WTC11 (cell line): Measurements from ENCODE around the gene SDCCAG8. TPM values are rescaled to one million over a fixed set of nuclear protein-coding genes. Genes with fewer than 3 reads are reported as not detected.
A peak's percentile ranks its signal among the peaks of the same experiment; 100 is the strongest.

ENCODE experiments used
- ATAC-seq: fragments of 200-7000 bp; cut with Tn5 transposase; 2 replicates; pipeline ENCODE4 v1.10.0; 2021; ENCODE audit warnings: mild to moderate bottlenecking, moderate library complexity
- CTCF ChIA-PET: fragments of 300-600 bp; sonication (Branson Sonifier 250); formaldehyde crosslinking; loops from one replicate; lab custom pipeline; 2021; ENCODE audit warnings: antibody characterized with exemption; lab: Charles Lee
- POLR2A ChIA-PET: fragments of 350-600 bp; sonication (Branson Sonifier 250); formaldehyde crosslinking; loops from one replicate; lab custom pipeline; 2021; ENCODE audit warnings: antibody characterized with exemption; lab: Charles Lee
- DNase-seq: peaks from one replicate; pipeline ENCODE4 v3.0.0; 2021; ENCODE audit warnings: low spot score
- H3K27ac Mint-ChIP-seq: 2 replicates; pipeline ENCODE4 v1.8.0; 2021; ENCODE audit warnings: mixed read lengths
- H3K27me3 Mint-ChIP-seq: 2 replicates; pipeline ENCODE4 v1.8.0; 2021; ENCODE audit warnings: low read depth, mild to moderate bottlenecking, moderate library complexity, mixed read lengths
- H3K36me3 Mint-ChIP-seq: 2 replicates; pipeline ENCODE4 v1.8.0; 2021; ENCODE audit warnings: mixed read lengths
- H3K4me1 Mint-ChIP-seq: 2 replicates; pipeline ENCODE4 v1.8.0; 2022; ENCODE audit warnings: mixed read lengths
- H3K4me3 Mint-ChIP-seq: 2 replicates; pipeline ENCODE4 v1.8.0; 2021; ENCODE audit warnings: mild to moderate bottlenecking, moderate library complexity, mixed read lengths
- H3K9me3 Mint-ChIP-seq: 2 replicates; pipeline ENCODE4 v1.8.0; 2021; ENCODE audit warnings: mixed read lengths
- E2F1 ChIP-seq: sonication (generic); formaldehyde crosslinking; IDR thresholded peaks from 2 replicates; pipeline ENCODE4 v1.8.0; 2022; ENCODE audit warnings: mild to moderate bottlenecking, missing genetic modification reagents
- HMGXB4 ChIP-seq: sonication (generic); formaldehyde crosslinking; IDR thresholded peaks from 2 replicates; pipeline ENCODE4 v1.8.1; 2023; ENCODE audit warnings: mild to moderate bottlenecking, moderate library complexity, missing genetic modification reagents
- MXD4 ChIP-seq: fragments of 250-450 bp; sonication (Bioruptor Pico); IDR thresholded peaks from 2 replicates; pipeline ENCODE4 v1.8.0; 2021; ENCODE audit warnings: mild to moderate bottlenecking, moderate library complexity, borderline replicate concordance
- MYBL2 ChIP-seq: sonication (generic); formaldehyde crosslinking; IDR thresholded peaks from 2 replicates; pipeline ENCODE4 v1.8.1; 2023; ENCODE audit warnings: mild to moderate bottlenecking, moderate library complexity, missing genetic modification reagents
- NFYB ChIP-seq: sonication (generic); formaldehyde crosslinking; conservative IDR thresholded peaks from 2 replicates; pipeline ENCODE4 v1.8.0; 2022; ENCODE audit warnings: low read depth, missing genetic modification reagents
- NR2C2 ChIP-seq: sonication (generic); formaldehyde crosslinking; IDR thresholded peaks from 2 replicates; pipeline ENCODE4 v1.8.0; 2022; ENCODE audit warnings: mild to moderate bottlenecking, missing genetic modification reagents
- OVOL2 ChIP-seq: fragments of 250-450 bp; sonication (Bioruptor Pico); IDR thresholded peaks from 2 replicates; pipeline ENCODE4 v1.9.0; 2021; ENCODE audit warnings: mild to moderate bottlenecking, borderline replicate concordance
- PREB ChIP-seq: sonication (generic); formaldehyde crosslinking; IDR thresholded peaks from 2 replicates; pipeline ENCODE4 v1.8.1; 2022; ENCODE audit warnings: mild to moderate bottlenecking, missing genetic modification reagents, moderate library complexity, borderline replicate concordance
- SMAD4 ChIP-seq: sonication (generic); formaldehyde crosslinking; IDR thresholded peaks from 2 replicates; pipeline ENCODE4 v1.8.0; 2022; ENCODE audit warnings: mild to moderate bottlenecking, missing genetic modification reagents
- SP1 ChIP-seq: sonication (generic); formaldehyde crosslinking; conservative IDR thresholded peaks from 2 replicates; pipeline ENCODE4 v1.8.1; 2022; ENCODE audit warnings: missing genetic modification reagents
- STAT6 ChIP-seq: sonication (generic); formaldehyde crosslinking; conservative IDR thresholded peaks from 2 replicates; pipeline ENCODE4 v1.8.1; 2023; ENCODE audit warnings: mild to moderate bottlenecking, low read depth, missing genetic modification reagents, moderate library complexity
- TEAD1 ChIP-seq: sonication (generic); formaldehyde crosslinking; IDR thresholded peaks from 2 replicates; pipeline ENCODE4 v1.8.0; 2022; ENCODE audit warnings: mild to moderate bottlenecking, missing genetic modification reagents
- ZNF138 ChIP-seq: sonication (generic); formaldehyde crosslinking; conservative IDR thresholded peaks from 2 replicates; pipeline ENCODE4 v1.8.1; 2022; ENCODE audit warnings: mild to moderate bottlenecking, moderate library complexity, missing genetic modification reagents
- ZNF512 ChIP-seq: sonication (generic); formaldehyde crosslinking; IDR thresholded peaks from 2 replicates; pipeline ENCODE4 v1.8.1; 2022; ENCODE audit warnings: missing genetic modification reagents, borderline replicate concordance
- total RNA-seq: library from RNA; stranded (reverse); gene quantifications from 3 replicates; pipeline ENCODE4 v1.2.3, GENCODE V29; 2021
- TF ChIP-seq, protein P1 (sequence below): fragments of 250-450 bp; sonication (Bioruptor Pico); IDR thresholded peaks from 2 replicates; pipeline ENCODE4 v1.9.0; 2021; ENCODE audit warnings: mild to moderate bottlenecking
- TF ChIP-seq, protein P2 (sequence below): sonication (generic); formaldehyde crosslinking; IDR thresholded peaks from 2 replicates; pipeline ENCODE4 v1.8.0; 2022; ENCODE audit warnings: mild to moderate bottlenecking, missing genetic modification reagents
- TF ChIP-seq, protein P3 (sequence below): sonication (generic); formaldehyde crosslinking; IDR thresholded peaks from 2 replicates; pipeline ENCODE4 v1.8.1; 2023; ENCODE audit warnings: mild to moderate bottlenecking, missing genetic modification reagents

The SDCCAG8 gene
- total RNA-seq, 1 experiment from 2014 or later: 44.3 TPM

DNA sequence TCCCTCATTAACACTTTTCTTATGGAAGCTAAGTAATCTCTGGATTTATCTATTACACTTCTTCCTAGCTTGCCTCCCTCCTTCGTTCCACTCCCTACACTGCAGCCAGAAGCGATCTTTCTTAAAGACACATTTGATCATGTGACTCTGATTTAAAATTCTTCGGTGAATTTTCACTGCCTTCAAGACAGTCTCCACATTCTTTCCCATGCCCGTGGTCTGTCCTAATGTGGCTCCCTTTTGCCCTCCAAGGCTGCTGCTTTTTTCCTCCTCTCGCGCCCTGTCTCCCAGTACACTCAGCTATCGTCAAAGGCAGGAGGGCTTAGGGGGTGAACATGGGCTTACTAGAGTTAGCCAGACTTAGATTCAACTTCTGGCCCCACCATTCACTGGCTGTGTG, 64.4 kb downstream of the SDCCAG8 start:
- CTCF ChIA-PET: no interaction called here
- Mint-ChIP-seq H3K27ac (peak overlapping the region; percentile 2; the same call in 1 of the 2 replicates), H3K4me3 (no peak overlapping the region), H3K4me1 (peaks cover 24% of the 10 kb centered on the region), H3K9me3 (peaks cover 5% of the 10 kb centered on the region), H3K36me3 (peaks cover 5% of the 10 kb centered on the region), H3K27me3 (no peaks in the 10 kb centered on the region)
- POLR2A ChIA-PET: no interaction called here
- TF ChIP-seq PREB (no peak), E2F1 (CRISPR knock-in tag) (no peak), NR2C2 (CRISPR knock-in tag) (no peak), TEAD1 (CRISPR knock-in tag) (no peak), MYBL2 (CRISPR knock-in tag) (no peak), SP1 (CRISPR knock-in tag) (no peak), OVOL2 (no peak), STAT6 (no peak), ZNF138 (no peak), MXD4 (CRISPR knock-in tag) (no peak), ZNF512 (no peak), NFYB (CRISPR knock-in tag) (no peak), HMGXB4 (no peak), SMAD4 (CRISPR knock-in tag) (no peak)
- TF ChIP-seq, protein P1, sequence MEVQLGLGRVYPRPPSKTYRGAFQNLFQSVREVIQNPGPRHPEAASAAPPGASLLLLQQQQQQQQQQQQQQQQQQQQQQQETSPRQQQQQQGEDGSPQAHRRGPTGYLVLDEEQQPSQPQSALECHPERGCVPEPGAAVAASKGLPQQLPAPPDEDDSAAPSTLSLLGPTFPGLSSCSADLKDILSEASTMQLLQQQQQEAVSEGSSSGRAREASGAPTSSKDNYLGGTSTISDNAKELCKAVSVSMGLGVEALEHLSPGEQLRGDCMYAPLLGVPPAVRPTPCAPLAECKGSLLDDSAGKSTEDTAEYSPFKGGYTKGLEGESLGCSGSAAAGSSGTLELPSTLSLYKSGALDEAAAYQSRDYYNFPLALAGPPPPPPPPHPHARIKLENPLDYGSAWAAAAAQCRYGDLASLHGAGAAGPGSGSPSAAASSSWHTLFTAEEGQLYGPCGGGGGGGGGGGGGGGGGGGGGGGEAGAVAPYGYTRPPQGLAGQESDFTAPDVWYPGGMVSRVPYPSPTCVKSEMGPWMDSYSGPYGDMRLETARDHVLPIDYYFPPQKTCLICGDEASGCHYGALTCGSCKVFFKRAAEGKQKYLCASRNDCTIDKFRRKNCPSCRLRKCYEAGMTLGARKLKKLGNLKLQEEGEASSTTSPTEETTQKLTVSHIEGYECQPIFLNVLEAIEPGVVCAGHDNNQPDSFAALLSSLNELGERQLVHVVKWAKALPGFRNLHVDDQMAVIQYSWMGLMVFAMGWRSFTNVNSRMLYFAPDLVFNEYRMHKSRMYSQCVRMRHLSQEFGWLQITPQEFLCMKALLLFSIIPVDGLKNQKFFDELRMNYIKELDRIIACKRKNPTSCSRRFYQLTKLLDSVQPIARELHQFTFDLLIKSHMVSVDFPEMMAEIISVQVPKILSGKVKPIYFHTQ: no peak
- TF ChIP-seq, protein P2, sequence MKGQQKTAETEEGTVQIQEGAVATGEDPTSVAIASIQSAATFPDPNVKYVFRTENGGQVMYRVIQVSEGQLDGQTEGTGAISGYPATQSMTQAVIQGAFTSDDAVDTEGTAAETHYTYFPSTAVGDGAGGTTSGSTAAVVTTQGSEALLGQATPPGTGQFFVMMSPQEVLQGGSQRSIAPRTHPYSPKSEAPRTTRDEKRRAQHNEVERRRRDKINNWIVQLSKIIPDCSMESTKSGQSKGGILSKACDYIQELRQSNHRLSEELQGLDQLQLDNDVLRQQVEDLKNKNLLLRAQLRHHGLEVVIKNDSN (CRISPR knock-in tag): no peak
- TF ChIP-seq, protein P3, sequence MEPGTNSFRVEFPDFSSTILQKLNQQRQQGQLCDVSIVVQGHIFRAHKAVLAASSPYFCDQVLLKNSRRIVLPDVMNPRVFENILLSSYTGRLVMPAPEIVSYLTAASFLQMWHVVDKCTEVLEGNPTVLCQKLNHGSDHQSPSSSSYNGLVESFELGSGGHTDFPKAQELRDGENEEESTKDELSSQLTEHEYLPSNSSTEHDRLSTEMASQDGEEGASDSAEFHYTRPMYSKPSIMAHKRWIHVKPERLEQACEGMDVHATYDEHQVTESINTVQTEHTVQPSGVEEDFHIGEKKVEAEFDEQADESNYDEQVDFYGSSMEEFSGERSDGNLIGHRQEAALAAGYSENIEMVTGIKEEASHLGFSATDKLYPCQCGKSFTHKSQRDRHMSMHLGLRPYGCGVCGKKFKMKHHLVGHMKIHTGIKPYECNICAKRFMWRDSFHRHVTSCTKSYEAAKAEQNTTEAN (CRISPR knock-in tag): no peak
- ATAC-seq (no peak), DNase-seq (no peak)
